GM19238 (cell line): ENCODE measurements around the gene SNX27.
"Not testable (repeated sequence)": the region's sequence is repeated elsewhere in the genome, so short reads cannot be mapped to it uniquely, and the experiment has no call there.

Experiments used
- DNase-seq: peaks from one replicate; pipeline ENCODE4 v3.0.0; 2011; ENCODE audit warnings: low spot score; ENCODE audit not compliant: insufficient read length

The SNX27 gene

DNA sequence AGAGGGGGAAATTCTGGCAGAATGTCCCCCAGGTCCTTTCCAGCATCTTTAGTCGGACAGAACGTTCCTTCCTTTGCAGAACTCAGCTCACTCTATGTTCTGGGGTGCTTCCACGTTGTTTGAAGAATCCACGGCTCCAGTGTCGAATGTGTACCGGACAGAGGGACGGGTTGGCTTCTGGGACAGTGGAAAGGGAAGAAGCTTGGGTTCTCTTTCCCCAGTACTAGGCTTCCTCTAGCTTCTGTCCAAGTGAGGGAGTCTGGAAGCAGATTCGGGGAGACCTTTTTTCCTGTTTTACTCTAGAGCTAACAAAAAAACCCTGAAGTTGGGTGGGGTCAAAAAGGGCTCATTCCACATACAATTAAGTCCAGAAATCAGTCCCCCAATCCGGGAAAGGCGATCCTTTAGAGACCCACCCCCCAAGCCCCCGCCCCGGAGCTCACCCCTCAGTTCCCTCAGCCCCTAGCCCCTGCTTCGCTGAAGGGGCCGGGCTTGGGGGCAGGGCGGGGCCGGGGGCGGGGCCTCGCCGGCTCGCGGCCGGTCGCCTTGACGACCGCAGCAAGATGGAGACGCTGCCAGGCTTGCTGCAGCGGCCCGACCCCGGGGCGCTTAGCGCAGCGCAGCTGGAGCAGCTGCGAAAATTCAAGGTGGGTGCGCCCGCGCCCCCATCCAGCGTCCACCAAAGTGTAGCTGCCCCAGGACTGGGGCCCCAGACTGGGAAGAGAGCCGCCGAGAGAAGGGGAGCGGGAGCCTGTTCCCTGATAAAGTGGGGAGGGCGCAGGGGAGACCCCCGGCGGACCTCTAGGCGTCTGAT is 109.3 kb downstream of the SNX27 start, which contains the start of gene RIIAD1:
Gene RIIAD1, plus strand, starts transcription at position 549 of the 814 bp plus-strand sequence. Its CDS starts 15 bp downstream, at position 564.
- peak; percentile 94 for DNase-seq

DNA sequence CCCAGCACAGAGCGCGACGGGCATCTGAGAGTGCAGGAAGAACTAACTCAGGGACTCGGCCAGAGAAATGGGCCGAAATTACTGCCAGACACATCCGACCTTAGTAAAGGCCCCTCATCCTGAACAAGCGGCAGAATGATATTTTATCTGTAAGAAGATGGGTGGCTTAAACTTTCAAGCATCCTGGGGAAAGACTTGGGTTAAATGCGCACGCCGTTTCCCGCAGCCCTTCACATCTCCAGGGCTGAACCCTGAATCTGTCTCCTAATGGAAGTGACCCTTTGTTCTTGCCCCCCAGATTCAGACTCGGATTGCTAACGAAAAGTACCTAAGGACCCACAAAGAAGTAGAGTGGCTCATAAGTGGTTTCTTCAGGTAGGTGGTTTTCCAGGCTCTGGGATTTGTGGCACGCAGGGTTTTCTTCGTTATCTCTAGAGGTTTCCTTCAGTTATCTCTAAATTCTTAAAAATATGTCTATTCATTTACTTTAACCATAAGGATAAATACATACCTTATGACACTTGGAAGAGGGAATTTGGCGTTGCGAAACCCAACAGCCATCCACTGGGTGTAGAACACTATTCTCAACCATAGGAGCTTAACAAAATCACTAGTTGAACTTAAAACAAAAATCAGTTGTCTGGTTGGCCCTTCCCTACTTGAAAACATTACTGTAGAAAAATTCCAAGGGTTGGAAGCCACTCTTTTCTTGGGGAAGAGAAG is 110.1 kb downstream of the SNX27 start:
- no peak for DNase-seq

DNA sequence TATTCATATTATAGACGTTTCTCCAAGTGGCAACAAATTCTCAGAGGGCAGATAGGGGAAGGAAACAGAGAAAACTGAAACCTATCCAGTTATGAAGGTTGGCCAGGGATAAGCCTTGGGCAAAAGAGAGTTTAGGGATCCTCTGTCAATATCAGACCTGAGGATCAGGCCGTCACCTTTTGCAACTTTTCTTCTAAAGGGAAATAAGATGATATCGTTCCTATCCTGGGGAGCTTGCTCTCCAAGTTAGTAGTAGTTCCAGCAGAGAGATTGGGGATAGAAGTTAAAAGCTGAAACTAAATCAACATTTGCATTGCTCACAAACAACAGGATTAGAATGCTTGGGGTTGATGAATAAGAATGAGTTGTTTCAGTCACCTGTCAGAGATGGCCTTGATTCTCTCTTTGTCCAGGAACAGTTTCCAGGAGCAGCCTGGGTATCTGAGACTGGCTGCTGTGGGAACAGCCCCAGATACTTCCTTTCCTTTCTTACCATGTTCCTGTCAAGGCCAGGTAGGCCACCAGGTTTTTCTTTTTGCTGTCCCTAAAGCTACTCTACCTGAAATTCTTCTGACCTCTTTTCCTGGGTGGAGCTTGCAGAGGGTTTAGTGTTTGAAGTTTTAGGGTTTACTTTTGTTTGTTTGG is 112.0 kb downstream of the SNX27 start:
- DNase-seq: no peak

DNA sequence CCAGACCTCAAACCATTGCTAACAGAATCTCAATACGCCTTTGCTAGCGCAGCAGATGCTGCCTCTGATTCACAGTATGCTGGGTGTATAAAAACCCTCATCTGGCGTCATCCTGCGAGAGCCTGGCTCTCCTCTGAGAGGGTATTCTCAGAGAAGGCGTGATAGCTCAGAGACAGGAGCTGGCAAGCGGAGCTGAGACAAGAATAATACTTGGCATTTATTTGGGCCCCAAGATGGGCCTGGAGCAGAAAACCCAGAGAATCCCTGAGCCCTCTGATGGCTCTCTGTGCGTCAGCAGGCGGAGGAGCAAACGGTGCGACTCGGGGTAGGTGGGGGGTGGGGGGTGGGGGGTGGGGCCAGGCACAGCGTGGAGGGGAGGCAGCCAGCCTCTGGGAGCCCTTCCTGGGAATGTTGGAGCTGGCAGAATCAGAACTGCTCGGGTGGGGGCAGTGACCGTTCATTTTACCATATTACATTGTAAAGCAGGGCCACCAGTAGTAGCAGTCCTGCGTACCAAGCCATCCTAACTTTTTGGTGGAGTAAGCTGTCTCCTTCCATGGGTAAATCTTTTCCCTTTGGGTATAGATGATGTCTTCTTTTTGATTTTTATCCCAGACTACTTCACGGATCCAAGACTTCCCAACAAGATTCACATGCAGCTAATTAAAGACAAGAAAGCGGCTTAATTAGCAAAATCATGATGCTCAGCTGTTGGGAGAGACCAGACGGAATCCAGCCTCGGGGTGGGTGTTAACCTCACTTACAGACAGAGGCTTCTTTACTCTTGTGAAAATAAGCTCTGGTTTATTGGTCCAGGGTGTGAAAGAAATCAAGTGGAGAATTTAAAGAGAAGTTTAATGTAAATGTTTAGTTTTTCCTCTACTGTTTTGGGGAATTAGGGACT is 116.6 kb downstream of the SNX27 start:
- DNase-seq: no peak

DNA sequence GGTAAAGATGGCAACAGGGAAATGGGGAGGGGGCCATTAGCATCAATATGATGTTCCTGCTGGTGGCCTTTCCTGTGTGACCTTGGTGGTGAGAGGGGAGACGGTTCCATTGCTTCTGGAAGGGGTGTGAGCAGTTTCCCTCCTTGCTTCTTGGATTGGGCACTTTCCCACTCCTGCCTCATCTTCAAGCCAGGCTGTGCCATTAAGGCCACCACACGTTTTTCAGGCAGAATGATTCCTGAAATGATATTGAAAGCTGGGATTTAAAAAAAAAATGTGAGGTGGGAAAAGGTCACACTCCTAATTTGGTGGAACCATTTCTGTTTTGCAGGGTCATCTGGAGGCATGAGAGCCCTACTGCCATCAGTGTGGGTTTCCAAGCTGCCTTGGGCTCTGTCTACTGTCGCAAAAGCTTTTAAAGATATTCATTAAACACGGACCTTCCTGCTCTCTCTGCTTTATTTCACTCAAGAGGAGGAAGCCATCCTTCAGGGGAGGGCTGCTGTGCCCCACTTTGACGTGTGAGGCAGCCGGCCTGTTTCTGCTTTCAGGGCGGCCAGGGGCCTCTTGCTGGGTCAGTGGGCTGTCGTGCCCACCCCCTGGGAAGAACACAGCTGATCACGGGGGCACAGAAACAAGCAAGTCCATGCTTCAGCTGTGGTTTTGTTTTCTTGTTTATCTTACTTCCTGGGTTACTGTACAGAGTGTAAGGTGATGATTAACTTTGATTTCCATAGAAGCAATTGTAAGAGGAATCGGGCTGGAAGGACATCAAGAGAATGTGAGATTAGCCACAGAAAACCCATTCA is 117.5 kb downstream of the SNX27 start:
- DNase-seq: no peak

DNA sequence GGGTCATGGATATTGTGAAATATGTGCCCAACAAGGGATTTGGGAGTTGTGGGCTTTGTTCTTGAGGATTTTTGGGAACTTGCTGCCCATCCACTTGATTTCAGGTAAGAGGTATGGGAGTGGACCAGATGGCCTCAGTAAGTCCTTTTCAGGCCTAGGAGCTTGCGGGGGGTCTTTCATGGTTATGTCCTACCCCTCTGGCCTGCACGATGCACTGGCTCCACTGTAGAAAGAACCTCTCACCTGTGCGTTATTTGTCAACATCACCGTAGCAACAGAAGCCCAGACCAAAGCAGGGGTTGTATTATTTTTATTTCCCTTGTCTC is 118.1 kb downstream of the SNX27 start:
- no peak for DNase-seq

DNA sequence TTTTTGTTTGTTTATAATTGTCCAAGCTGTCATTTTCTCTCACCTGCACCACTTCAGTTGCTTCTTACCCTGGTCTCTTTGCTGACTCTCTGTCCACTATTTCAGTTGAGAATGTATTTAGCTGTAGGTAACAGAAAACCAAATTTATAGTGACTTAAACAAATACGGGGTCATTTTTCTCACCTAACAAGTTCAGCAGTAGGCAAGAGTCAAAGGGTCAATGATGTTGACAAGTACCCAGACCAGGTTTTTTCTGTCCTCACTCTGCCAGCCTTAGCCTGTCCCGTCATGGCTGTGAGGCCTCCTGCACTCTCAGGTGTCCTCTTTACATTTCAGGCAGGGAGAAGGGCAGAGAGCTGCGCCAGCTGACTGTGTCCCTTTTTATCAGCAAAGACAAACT is 121.3 kb downstream of the SNX27 start:
- DNase-seq: no peak

DNA sequence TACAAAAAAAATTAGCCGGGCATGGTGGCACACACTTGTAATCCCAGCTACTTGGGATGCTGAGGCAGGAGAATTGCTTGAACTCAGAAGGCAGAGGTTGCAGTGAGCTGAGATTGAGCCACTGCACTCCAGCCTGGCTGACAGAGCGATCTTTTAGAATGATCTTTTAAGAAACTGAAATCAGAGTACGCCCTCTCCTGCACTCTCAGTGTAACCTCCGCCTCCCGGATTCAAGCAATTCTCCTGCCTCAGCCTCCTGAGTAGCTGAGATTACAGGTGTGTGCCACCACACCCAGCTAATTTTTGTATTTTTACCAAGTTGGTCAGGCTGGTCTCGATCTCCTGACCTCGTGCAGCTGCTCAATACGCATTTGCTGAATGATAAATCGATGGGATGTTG is 122.1 kb downstream of the SNX27 start:
- DNase-seq: not testable (repeated sequence)

DNA sequence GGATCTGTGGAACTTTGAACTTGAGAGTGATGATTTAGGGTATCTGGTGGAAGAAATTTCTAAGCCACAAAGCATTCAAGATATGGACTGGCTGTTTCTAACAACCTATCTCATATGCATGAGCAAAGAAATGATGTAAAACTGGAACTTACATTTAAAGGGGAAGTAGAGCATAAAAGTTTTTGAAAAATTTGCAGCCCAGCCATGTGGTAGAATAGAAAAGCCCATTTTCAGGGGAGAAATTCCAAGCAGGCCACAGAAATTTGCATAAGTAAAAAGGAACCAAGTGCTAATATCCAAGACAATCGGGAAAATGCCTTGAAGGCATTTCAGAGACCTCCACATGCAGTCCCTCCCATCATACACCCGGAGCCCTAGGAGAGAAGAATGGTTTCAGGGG is 125.2 kb downstream of the SNX27 start:
- DNase-seq: no peak

DNA sequence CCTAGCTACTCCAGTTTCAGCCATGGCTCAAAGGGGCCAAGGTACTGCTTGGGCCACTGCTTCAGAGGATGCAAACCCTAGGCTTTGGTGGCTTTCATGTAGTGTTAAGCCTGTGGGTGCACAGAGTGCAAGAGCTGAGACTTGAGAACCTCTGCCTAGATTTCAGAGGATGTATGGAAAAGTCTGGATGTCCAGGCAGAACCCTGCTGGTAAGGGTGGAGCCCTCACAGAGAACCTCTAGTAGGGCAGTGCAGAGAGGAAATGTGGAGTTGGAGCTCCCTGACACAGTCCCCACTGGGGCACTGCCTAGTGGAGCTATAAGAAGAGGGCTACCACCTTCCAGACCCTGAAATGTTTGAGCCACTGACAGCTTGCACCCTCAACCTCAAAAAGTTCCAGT is 125.6 kb downstream of the SNX27 start:
- DNase-seq: no peak

DNA sequence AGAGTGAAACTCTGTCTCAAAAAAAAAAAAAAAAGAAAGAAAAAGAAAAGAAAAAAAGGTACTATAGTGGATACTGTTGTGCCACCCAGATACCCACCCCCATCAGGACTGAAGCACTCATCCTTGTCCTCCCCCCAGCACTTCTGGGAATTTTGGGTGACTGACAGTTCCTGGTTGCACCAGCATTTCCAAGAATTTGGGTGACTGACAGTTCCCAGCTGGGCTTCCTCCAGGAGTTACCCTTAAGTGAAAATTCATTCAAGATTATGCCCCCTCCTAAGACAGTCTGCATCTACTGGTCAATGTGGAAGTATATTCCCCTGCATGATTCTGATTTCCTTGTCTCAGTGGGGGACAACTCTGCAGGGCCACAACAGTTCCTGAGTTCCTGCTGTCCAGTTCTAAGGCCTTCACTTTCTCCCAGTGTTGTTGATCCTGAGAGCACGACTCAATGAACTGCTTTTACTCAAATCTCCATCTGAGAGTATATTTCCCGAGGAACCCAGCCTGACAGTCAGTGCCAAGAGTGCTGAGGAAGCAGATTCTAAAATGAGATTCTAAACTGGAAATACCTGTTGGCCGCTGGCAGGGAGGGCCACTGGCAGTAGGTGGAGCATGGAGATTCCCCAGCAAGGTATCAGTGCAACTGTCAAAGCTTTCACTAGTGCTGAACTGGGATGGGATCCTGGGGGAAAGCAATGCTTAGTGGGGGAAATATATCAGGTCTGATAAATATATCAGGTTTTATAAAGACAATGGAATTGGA is 127.9 kb downstream of the SNX27 start:
- DNase-seq: no peak

DNA sequence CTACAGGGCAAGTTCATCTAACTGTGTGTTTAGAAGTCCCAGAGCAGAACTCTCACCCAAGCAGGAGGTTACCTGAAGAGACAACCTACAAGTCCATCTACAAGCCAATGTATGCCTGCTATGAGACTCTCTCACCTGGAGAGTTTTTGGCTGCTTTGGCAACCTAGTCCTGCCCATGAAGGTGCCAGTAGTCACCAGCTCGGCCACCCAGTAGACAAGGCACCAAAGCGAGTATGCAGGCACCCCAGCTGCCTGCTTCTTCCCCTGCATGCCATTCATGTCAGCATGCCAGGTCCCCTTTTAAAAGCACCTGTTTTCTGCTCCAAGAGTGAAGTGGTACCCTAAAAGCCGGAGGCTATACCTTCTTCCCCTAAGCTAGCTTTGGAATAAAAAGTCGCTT is 129.7 kb downstream of the SNX27 start:
- no peak for DNase-seq
